Caco-2 (cell line): ENCODE measurements around the gene TOMM6. TPM values are rescaled to one million over a fixed set of nuclear protein-coding genes. Genes with fewer than 3 reads are reported as not detected.

Experiments used
- BruUV-seq: library from RNA; stranded (reverse); fragments of 400-500 nt; replicated peaks from 2 replicates; lab custom pipeline; 2021; lab: Mats Ljungman, UMichigan
- CTCF ChIA-PET: fragments of 300-600 bp; sonication (Branson Sonifier 250); formaldehyde crosslinking; loops from one replicate; lab custom pipeline; 2022; ENCODE audit warnings: antibody characterized with exemption; lab: Charles Lee
- POLR2A ChIA-PET: fragments of 300-600 bp; sonication (Branson Sonifier 250); formaldehyde crosslinking; loops from one replicate; lab custom pipeline; 2022; ENCODE audit warnings: antibody characterized with exemption; lab: Charles Lee
- DNase-seq, 2 experiments: peaks; one replicate each; pipeline versions ENCODE4 v3.0.0 to v3.0.0-alpha.2; 2020 to 2022
- H3K27me3 ChIP-seq: replicated peaks from 2 replicates; pipeline ENCODE4 v1.6.0; 2011; ENCODE audit warnings: low read length; ENCODE audit not compliant: control insufficient read depth, insufficient read depth
- H3K36me3 ChIP-seq: 2 replicates; pipeline ENCODE4 v1.5.1; 2011; ENCODE audit warnings: low read length; ENCODE audit not compliant: control insufficient read depth, insufficient read depth
- H3K4me1 ChIP-seq: fragments of 250-450 bp; sonication (Bioruptor Pico); 2 replicates; pipeline ENCODE4 v1.5.1; 2020; ENCODE audit warnings: mild to moderate bottlenecking
- H3K4me3 ChIP-seq: 2 replicates; pipeline ENCODE4 v1.5.1; 2011; ENCODE audit warnings: low read depth, mild to moderate bottlenecking, control low read depth, low read length
- H3K9me3 ChIP-seq: fragments of 250-450 bp; sonication (Bioruptor Pico); 2 replicates; pipeline ENCODE4 v1.5.1; 2020; ENCODE audit warnings: mild to moderate bottlenecking, moderate library complexity
- H3K27ac Mint-ChIP-seq: one replicate; pipeline ENCODE4 v1.8.0; 2022; ENCODE audit warnings: mixed read lengths; ENCODE audit not compliant: unreplicated experiment
- H3K27me3 Mint-ChIP-seq: one replicate; pipeline ENCODE4 v1.8.0; 2022; ENCODE audit warnings: mixed read lengths; ENCODE audit not compliant: insufficient read depth, unreplicated experiment
- H3K36me3 Mint-ChIP-seq: one replicate; pipeline ENCODE4 v1.8.0; 2022; ENCODE audit warnings: mild to moderate bottlenecking, mixed read lengths; ENCODE audit not compliant: insufficient read depth, unreplicated experiment
- H3K4me1 Mint-ChIP-seq: one replicate; pipeline ENCODE4 v1.8.0; 2022; ENCODE audit warnings: low read depth, mixed read lengths; ENCODE audit not compliant: unreplicated experiment
- H3K4me3 Mint-ChIP-seq: one replicate; pipeline ENCODE4 v1.8.0; 2022; ENCODE audit warnings: mild to moderate bottlenecking, moderate library complexity, mixed read lengths; ENCODE audit not compliant: unreplicated experiment
- H3K9me3 Mint-ChIP-seq: one replicate; pipeline ENCODE4 v1.8.0; 2022; ENCODE audit warnings: mixed read lengths; ENCODE audit not compliant: unreplicated experiment
- intact Hi-C: fragments of 100-400 bp; cut with micrococcal nuclease; formaldehyde crosslinking; loops from one replicate; pipeline ENCODE4 v1.10.0; 2022; ENCODE audit not compliant: unreplicated experiment
- total RNA-seq: library from RNA; stranded (reverse); gene quantifications from 2 replicates; pipeline ENCODE4 v1.2.3, GENCODE V29; 2022
- TF ChIP-seq, protein P1 (sequence below), 2 experiments: fragments of 200-600 bp in 1 of 2; IDR thresholded peaks; 1 replicate in 1 of 2; 2 replicates in 1 of 2; pipeline versions ENCODE4 v1.5.1 to v1.8.0; 2011 to 2022; ENCODE audit warnings: antibody characterized with exemption in 1 of 2, control low read depth in 1 of 2, inconsistent platforms in 1 of 2, low read depth in 1 of 2, low read length in 1 of 2, mild to moderate bottlenecking in 1 of 2, moderate library complexity in 1 of 2; ENCODE audit not compliant: insufficient read depth in 1 of 2, severe bottlenecking in 1 of 2, unreplicated experiment in 1 of 2

TOMM6 gene
- total RNA-seq, 1 experiment from 2014 or later, result 224 TPM

DNA sequence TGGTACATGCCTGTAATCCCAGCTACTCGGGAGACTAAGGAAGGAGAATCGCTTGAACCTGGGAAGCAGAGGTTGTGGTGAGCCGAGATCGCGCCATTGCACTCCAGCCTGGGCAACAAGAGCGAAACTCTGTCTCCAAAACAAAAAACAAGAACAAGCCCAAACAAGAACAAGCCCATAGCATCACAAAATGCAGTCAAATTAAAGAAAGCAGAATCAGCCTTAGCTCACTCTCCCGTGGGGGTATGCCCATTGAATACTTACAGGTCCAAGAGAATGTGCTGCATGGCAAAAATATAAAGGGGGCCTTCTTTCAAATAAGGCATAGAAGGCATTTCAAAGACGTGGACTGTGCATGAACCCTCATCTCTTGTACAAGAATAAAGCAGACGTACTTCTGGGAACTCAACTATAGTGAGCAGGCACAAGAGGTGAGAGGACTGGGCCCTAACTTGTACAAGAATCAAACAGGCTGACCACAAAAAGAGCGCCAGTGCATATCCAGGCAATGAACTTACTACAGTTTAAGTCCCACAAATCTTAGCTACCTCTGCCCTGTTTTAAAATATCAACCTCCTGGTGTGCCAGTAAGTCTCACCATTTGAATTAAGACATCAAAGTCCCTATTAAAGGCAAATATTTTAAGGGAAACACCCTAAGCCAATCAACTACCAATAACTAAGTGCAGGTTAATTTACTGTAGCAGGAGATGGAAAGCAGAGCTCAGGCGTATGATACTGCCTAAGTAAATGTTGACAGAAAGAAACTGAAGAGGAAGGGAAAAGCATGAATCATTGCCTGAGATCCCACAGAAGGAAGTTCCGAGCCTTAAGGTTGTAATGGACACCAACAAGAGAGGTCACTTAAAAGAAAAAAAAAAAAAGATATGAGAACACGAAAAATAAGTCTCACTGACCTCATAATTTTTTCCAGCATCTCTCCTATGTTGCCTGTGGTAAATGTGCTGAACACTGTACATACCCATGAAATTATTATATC is 37.4 kb downstream of the TOMM6 start:
- H3K27me3 Mint-ChIP-seq, result no peaks in the 10 kb centered on the region
- H3K4me1 Mint-ChIP-seq, result peaks cover 8% of the 10 kb centered on the region
- H3K4me3 Mint-ChIP-seq, result no peak overlapping the region
- no peaks in the 10 kb centered on the region for H3K9me3 ChIP-seq
- TF ChIP-seq, protein P1, sequence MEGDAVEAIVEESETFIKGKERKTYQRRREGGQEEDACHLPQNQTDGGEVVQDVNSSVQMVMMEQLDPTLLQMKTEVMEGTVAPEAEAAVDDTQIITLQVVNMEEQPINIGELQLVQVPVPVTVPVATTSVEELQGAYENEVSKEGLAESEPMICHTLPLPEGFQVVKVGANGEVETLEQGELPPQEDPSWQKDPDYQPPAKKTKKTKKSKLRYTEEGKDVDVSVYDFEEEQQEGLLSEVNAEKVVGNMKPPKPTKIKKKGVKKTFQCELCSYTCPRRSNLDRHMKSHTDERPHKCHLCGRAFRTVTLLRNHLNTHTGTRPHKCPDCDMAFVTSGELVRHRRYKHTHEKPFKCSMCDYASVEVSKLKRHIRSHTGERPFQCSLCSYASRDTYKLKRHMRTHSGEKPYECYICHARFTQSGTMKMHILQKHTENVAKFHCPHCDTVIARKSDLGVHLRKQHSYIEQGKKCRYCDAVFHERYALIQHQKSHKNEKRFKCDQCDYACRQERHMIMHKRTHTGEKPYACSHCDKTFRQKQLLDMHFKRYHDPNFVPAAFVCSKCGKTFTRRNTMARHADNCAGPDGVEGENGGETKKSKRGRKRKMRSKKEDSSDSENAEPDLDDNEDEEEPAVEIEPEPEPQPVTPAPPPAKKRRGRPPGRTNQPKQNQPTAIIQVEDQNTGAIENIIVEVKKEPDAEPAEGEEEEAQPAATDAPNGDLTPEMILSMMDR (IDR thresholded peaks at IDR 0.05; ENCODE audit: insufficient read depth in 1 of 2, low read depth in 1 of 2, low read length in 1 of 2, severe bottlenecking in 1 of 2, unreplicated experiment in 1 of 2), result no peak
- intact Hi-C loops, result no loop called here
- no peak for DNase-seq
- H3K36me3 ChIP-seq, result no peaks in the 10 kb centered on the region
- H3K4me3 ChIP-seq, result no peak overlapping the region
- no peak overlapping the region for H3K27ac Mint-ChIP-seq
- H3K27me3 ChIP-seq, result no peaks in the 10 kb centered on the region
- CTCF ChIA-PET, result interaction anchor here (1.2 kb wide), 1 partner anchor 96 kb away, joined by 3 read pairs; the partner anchor contains the start of genes BYSL and MED20
- POLR2A ChIA-PET, result no interaction called here
- no peaks in the 10 kb centered on the region for H3K9me3 Mint-ChIP-seq
- no TSS peak for BruUV-seq
- no peaks in the 10 kb centered on the region for H3K4me1 ChIP-seq
- H3K36me3 Mint-ChIP-seq, result no peaks in the 10 kb centered on the region

DNA sequence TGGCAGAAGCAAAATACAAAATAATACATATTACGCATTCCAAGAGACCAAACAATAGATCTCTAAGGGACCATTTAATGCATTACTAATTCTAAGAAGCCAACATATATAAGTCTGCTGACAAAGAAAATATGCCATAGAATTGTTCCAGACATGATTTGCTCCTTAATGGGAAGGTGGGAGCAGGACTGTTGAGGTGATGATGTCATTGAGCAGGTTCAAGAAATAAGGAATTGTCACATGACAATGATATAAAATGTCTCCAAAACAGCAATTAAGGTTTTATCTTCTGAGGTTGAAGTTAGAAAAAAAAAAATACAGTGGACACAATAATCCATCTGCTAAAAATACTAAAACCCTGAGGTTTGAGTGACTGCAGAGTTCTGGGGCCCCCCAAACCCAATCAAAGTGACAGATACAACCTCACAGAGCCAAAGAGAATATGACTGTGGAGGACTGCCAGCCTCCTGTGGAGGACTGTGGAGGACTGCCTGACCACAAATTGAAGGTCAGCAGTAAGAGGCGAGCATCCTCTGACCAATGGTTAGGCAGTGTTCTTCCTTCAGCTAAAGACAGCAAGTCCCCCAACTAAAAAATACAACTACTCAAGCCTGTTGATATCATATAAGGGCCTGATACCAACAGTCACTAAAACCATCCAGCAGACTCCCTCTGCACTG is 39.0 kb downstream of the TOMM6 start:
- Histone ChIP-seq H3K4me3 (no peak overlapping the region), H3K27me3 (no peaks in the 10 kb centered on the region), H3K36me3 (no peaks in the 10 kb centered on the region), H3K9me3 (no peaks in the 10 kb centered on the region), H3K4me1 (no peaks in the 10 kb centered on the region)
- no peaks in the 10 kb centered on the region for H3K27me3 Mint-ChIP-seq
- H3K27ac Mint-ChIP-seq, result no peak overlapping the region
- peaks cover 8% of the 10 kb centered on the region for H3K4me1 Mint-ChIP-seq
- CTCF ChIA-PET, result no interaction called here
- H3K36me3 Mint-ChIP-seq, result no peaks in the 10 kb centered on the region
- no peaks in the 10 kb centered on the region for H3K9me3 Mint-ChIP-seq
- POLR2A ChIA-PET, result no interaction called here
- H3K4me3 Mint-ChIP-seq, result no peak overlapping the region
- no TSS peak for BruUV-seq
- TF ChIP-seq, protein P1 (IDR thresholded peaks at IDR 0.05; ENCODE audit: insufficient read depth in 1 of 2, low read depth in 1 of 2, low read length in 1 of 2, severe bottlenecking in 1 of 2, unreplicated experiment in 1 of 2), result no peak
- DNase-seq, result no peak
- intact Hi-C loops, result no loop called here

DNA sequence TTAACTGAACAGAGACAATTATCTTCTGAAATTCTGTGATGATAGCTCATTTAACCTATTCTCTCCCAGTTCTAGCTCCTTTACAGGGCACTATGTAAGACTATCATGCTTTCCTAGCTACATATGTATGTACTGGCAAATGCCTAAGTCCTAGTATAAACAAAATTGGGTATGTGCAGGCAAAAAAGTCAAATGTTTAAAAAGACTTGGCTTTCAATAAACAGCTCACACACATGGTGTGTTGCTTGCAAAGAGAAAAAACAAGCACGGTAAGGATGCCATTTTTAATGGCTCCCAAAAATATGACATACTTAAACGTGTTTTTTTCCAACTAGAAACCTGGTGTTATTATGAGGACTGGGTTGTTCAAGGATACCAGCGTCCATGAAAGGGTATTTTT is 44.8 kb downstream of the TOMM6 start:
- Histone ChIP-seq H3K9me3 (no peaks in the 10 kb centered on the region), H3K4me3 (no peak overlapping the region), H3K27me3 (no peaks in the 10 kb centered on the region), H3K36me3 (no peaks in the 10 kb centered on the region; the same call in 1 of the 2 replicates), H3K4me1 (no peaks in the 10 kb centered on the region)
- Mint-ChIP-seq H3K9me3 (no peaks in the 10 kb centered on the region), H3K27ac (no peak overlapping the region), H3K4me3 (no peak overlapping the region), H3K36me3 (no peaks in the 10 kb centered on the region), H3K4me1 (no peaks in the 10 kb centered on the region), H3K27me3 (no peaks in the 10 kb centered on the region)
- TF ChIP-seq, protein P1 (IDR thresholded peaks at IDR 0.05; ENCODE audit: insufficient read depth in 1 of 2, low read depth in 1 of 2, low read length in 1 of 2, severe bottlenecking in 1 of 2, unreplicated experiment in 1 of 2), result no peak
- POLR2A ChIA-PET, result no interaction called here
- no peak for DNase-seq
- no TSS peak for BruUV-seq
- intact Hi-C loops, result no loop called here
- CTCF ChIA-PET, result no interaction called here
